Putamen (tissue), 1 donor: ENCODE measurements around the gene MAP6D1.

Experiments used
- DNase-seq: peaks from one replicate; pipeline ENCODE4 v3.0.0-alpha.2; 2016; ENCODE audit warnings: low spot score

MAP6D1 gene

GRCh38 chr3:183823963-183824362, 1.4 kb downstream of the MAP6D1 start:
- DNase-seq = no peak

GRCh38 chr3:183822631-183823030, 2.7 kb downstream of the MAP6D1 start:
- peak; percentile 78 for DNase-seq

GRCh38 chr3:183819831-183820230, 5.5 kb downstream of the MAP6D1 start:
- no peak for DNase-seq

GRCh38 chr3:183818706-183819624, 6.4 kb downstream of the MAP6D1 start:
- DNase-seq = peak; percentile 95

GRCh38 chr3:183818041-183818620, 7.2 kb downstream of the MAP6D1 start:
- DNase-seq = no peak

- no peak for DNase-seq
Measured at GRCh38 chr3:183817639-183818038, 7.7 kb downstream of the MAP6D1 start.

- DNase-seq = no peak
Measured at GRCh38 chr3:183816681-183817510, 8.5 kb downstream of the MAP6D1 start.

- no peak for DNase-seq
Measured at GRCh38 chr3:183815951-183816475, 9.4 kb downstream of the MAP6D1 start.

- no peak for DNase-seq
Measured at GRCh38 chr3:183815563-183815940, 9.8 kb downstream of the MAP6D1 start.

- DNase-seq = no peak
Measured at GRCh38 chr3:183814240-183814639, 11.1 kb downstream of the MAP6D1 start.

GRCh38 chr3:183812761-183813445, 12.5 kb downstream of the MAP6D1 start:
- DNase-seq = peak; percentile 81

GRCh38 chr3:183811638-183812037, 13.7 kb downstream of the MAP6D1 start:
- DNase-seq = no peak

GRCh38 chr3:183810643-183811594, 14.5 kb downstream of the MAP6D1 start:
- DNase-seq = no peak

- DNase-seq = no peak
Measured at GRCh38 chr3:183809270-183809669, 16.1 kb downstream of the MAP6D1 start.

GRCh38 chr3:183808355-183808754, 17.0 kb downstream of the MAP6D1 start:
- DNase-seq = no peak

- DNase-seq = no peak
Measured at GRCh38 chr3:183807881-183808280, 17.5 kb downstream of the MAP6D1 start.

- no peak for DNase-seq
Measured at GRCh38 chr3:183807209-183807728, 18.1 kb downstream of the MAP6D1 start.

GRCh38 chr3:183802989-183803388, 22.4 kb downstream of the MAP6D1 start:
- no peak for DNase-seq

- DNase-seq = no peak
Measured at GRCh38 chr3:183801601-183802000, 23.8 kb downstream of the MAP6D1 start.

GRCh38 chr3:183800243-183800863, 25.0 kb downstream of the MAP6D1 start:
- peak; percentile 92 for DNase-seq
